ENCODE measurements around the gene TM9SF1. TPM values are rescaled to one million over a fixed set of nuclear protein-coding genes. Genes with fewer than 3 reads are reported as not detected.

The TM9SF1 gene
- total RNA-seq, 3 donors from 2014 or later (not counting 1 experiment from before 2014, with no cell fraction given) = 15.2 to 32.1 (median 28.7) TPM

DNA sequence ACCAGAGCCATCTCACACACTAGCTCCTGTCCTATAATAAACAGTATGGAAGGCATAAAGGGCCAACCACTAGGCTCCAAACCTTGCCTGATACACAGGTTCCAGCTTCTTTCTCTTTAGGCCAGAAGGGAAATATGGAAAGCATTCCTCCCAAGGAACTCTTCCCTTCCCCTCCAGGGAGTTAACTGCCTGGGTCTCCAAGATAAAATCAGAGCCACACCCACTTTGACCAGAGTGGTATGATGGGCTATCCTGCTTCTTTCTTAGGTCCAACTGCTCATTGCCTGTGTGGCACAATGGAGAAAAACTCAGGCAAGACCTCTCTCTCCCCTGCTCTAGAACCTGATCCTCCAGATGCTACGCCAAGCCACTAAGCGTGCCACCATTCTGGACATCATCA, 12.4 kb upstream of the TM9SF1 start:
- no peaks in the 10 kb centered on the region for H3K9me3 ChIP-seq (ENCODE audit: control insufficient read depth, insufficient read depth, low read length)
- DNase-seq (no peak), ATAC-seq (no peak)
- no peak overlapping the region for H3K4me3 ChIP-seq (ENCODE audit: low read length)
- H3K27me3 Mint-ChIP-seq (ENCODE audit: low read depth in 2 of 2) = no peaks in the 10 kb centered on the region
- peak overlapping the region; percentile 9 for H3K27ac ChIP-seq (ENCODE audit: low read length)
- TF ChIP-seq, protein P1, sequence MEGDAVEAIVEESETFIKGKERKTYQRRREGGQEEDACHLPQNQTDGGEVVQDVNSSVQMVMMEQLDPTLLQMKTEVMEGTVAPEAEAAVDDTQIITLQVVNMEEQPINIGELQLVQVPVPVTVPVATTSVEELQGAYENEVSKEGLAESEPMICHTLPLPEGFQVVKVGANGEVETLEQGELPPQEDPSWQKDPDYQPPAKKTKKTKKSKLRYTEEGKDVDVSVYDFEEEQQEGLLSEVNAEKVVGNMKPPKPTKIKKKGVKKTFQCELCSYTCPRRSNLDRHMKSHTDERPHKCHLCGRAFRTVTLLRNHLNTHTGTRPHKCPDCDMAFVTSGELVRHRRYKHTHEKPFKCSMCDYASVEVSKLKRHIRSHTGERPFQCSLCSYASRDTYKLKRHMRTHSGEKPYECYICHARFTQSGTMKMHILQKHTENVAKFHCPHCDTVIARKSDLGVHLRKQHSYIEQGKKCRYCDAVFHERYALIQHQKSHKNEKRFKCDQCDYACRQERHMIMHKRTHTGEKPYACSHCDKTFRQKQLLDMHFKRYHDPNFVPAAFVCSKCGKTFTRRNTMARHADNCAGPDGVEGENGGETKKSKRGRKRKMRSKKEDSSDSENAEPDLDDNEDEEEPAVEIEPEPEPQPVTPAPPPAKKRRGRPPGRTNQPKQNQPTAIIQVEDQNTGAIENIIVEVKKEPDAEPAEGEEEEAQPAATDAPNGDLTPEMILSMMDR (IDR thresholded peaks at IDR 0.05) = no peak
- WGBS (ENCODE audit: insufficient coverage) = 95% methylated on average over 2 of the region's 2 CpGs
- H3K27ac Mint-ChIP-seq = peak overlapping the region; percentile 86 to 87
- H3K36me3 Mint-ChIP-seq = peaks cover 21% of the 10 kb centered on the region
- H3K4me1 ChIP-seq (ENCODE audit: control insufficient read depth, insufficient read depth, low read length) = peaks cover 19% of the 10 kb centered on the region
- no peaks in the 10 kb centered on the region for H3K27me3 ChIP-seq (ENCODE audit: control insufficient read depth, insufficient read depth, low read length)
- intact Hi-C loops (cut with micrococcal nuclease) = no loop called here
- H3K4me1 Mint-ChIP-seq = peaks cover 35 to 41% of the 10 kb centered on the region in 2 donors
- H3K9me3 Mint-ChIP-seq = no peaks in the 10 kb centered on the region
- peaks cover 54% of the 10 kb centered on the region for H3K36me3 ChIP-seq (ENCODE audit: control insufficient read depth, insufficient read depth, low read length)
- H3K4me3 Mint-ChIP-seq = no peak overlapping the region

DNA sequence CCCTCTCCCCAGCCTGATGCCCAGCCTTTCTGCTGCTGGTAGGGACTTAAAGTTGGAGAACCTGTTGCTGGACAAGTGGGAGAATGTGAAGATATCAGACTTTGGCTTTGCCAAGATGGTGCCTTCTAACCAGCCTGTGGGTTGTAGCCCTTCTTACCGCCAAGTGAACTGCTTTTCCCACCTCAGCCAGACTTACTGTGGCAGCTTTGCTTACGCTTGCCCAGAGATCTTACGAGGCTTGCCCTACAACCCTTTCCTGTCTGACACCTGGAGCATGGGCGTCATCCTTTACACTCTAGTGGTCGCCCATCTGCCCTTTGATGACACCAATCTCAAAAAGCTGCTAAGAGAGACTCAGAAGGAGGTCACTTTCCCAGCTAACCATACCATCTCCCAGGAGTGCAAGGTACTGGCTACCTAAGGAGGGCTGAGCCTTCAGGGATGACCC, 11.9 kb upstream of the TM9SF1 start:
- Histone ChIP-seq H3K9me3 (ENCODE audit: control insufficient read depth, insufficient read depth, low read length) (no peaks in the 10 kb centered on the region), H3K4me1 (ENCODE audit: control insufficient read depth, insufficient read depth, low read length) (peaks cover 15% of the 10 kb centered on the region), H3K27me3 (ENCODE audit: control insufficient read depth, insufficient read depth, low read length) (no peaks in the 10 kb centered on the region), H3K4me3 (ENCODE audit: low read length) (no peak overlapping the region), H3K27ac (ENCODE audit: low read length) (peak overlapping the region; percentile 32), H3K36me3 (ENCODE audit: control insufficient read depth, insufficient read depth, low read length) (peaks cover 54% of the 10 kb centered on the region)
- TF ChIP-seq, protein P1 (IDR thresholded peaks at IDR 0.05) = no peak
- DNase-seq = peak in 1 of 2 donors; percentile 50
- H3K27ac Mint-ChIP-seq = peak overlapping the region; percentile 86 to 87
- 36% methylated on average over 5 of the region's 5 CpGs for WGBS (ENCODE audit: insufficient coverage)
- H3K36me3 Mint-ChIP-seq = peaks cover 22% of the 10 kb centered on the region
- ATAC-seq = peak; percentile 79 to 83 (median 83)
- H3K9me3 Mint-ChIP-seq = no peaks in the 10 kb centered on the region
- no peaks in the 10 kb centered on the region for H3K27me3 Mint-ChIP-seq (ENCODE audit: low read depth in 2 of 2)
- intact Hi-C loops (cut with micrococcal nuclease) = no loop called here
- H3K4me1 Mint-ChIP-seq = peaks cover 35 to 40% of the 10 kb centered on the region in 2 donors
- H3K4me3 Mint-ChIP-seq = peak overlapping the region; percentile 14

DNA sequence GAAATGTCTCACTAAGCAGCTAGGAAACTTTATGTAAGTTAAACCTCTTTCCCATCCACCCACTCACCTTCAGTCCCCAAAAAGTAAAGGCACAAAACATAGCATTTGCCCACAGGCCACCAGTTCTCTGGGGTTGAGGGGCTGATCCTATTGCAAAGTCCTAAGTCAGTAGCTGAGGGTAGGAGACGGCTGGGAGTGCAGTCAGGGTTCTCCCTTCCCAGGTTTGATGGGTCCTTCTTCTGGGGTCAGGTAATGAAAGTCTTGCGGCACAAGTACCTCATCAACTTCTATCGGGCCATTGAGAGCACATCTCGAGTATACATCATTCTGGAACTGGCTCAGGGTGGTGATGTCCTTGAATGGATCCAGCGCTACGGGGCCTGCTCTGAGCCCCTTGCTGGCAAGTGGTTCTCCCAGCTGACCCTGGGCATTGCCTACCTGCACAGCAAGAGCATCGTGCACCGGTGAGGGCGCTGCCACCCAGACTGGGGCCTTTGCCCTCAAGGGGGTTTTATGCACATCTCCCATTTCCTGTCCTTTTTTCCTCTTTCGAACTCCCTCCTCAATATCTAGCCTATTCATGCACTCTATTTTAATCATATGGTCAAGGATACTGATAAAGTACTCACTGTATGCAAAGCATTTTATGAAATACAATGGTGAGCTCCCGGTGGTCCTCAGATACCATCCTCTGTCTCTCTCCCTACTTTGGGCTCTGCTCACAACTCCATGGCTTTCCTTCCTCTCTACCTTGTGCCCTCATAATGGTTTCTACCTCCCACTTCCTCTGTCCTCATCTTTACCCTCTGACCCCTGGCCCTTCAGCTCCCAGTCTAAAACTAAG, 11.2 kb upstream of the TM9SF1 start:
- Mint-ChIP-seq H3K27ac (peak overlapping the region; percentile 86 to 87), H3K27me3 (ENCODE audit: low read depth in 2 of 2) (no peaks in the 10 kb centered on the region), H3K4me1 (peaks cover 31 to 33% of the 10 kb centered on the region in 2 donors), H3K9me3 (no peaks in the 10 kb centered on the region), H3K4me3 (no peak overlapping the region), H3K36me3 (peaks cover 18% of the 10 kb centered on the region)
- Histone ChIP-seq H3K9me3 (ENCODE audit: control insufficient read depth, insufficient read depth, low read length) (no peaks in the 10 kb centered on the region), H3K36me3 (ENCODE audit: control insufficient read depth, insufficient read depth, low read length) (peaks cover 57% of the 10 kb centered on the region), H3K27me3 (ENCODE audit: control insufficient read depth, insufficient read depth, low read length) (no peaks in the 10 kb centered on the region), H3K4me1 (ENCODE audit: control insufficient read depth, insufficient read depth, low read length) (peaks cover 13% of the 10 kb centered on the region), H3K27ac (ENCODE audit: low read length) (peak overlapping the region; percentile 32), H3K4me3 (ENCODE audit: low read length) (no peak overlapping the region)
- ATAC-seq (no peak), DNase-seq (no peak)
- 99% methylated on average over 11 of the region's 11 CpGs for WGBS (ENCODE audit: insufficient coverage)
- TF ChIP-seq, protein P1 (IDR thresholded peaks at IDR 0.05) = no peak
- intact Hi-C loops (cut with micrococcal nuclease) = no loop called here

Measured in natural killer cell (primary cell).